GM21825 (cell line): ENCODE measurements around the gene MYO16.
"Not testable (repeated sequence)": the region's sequence is repeated elsewhere in the genome, so short reads cannot be mapped to it uniquely, and the experiment has no call there.

ENCODE experiments used
- ATAC-seq: cut with Tn5 transposase; IDR thresholded peaks from one replicate; pipeline ENCODE4 v1.9.1; 2021; ENCODE audit warnings: mild to moderate bottlenecking, moderate library complexity; ENCODE audit not compliant: unreplicated experiment

Gene MYO16

DNA sequence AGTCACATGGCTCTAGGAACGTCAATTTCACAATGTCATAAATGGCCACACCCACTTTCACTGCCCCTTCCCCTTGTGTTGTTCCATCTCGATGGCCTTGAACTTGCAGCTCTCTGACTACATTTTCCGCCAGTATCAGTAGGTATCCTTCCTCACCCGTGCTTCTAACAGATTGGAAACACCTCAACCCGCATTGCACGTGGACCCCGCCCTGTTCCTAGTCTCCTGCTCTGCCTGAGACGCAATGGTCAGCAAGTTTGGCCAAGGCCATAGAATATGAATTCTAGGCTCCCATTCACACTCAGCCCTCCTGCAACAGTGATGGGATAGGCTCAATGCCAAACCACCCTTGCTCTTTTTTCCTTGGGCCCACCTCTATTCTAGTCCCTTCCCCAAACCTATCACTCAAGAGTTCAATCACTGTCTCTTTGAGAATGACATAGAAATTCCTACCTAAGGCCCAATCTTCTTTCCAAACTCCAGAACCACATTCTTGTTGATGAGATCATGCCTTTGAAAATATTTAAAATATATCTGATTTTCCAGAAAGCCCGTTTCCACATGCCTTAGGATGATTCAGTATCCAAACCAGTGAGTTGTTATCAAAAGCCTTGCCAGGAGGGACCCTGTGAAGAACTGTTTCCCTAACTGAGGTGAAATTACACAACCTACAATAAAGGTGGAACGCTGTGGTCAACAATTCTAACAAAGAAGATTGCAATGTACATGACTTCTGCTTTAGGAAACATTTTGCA lies 334.6 kb downstream of the MYO16 start:
- no peak for ATAC-seq

DNA sequence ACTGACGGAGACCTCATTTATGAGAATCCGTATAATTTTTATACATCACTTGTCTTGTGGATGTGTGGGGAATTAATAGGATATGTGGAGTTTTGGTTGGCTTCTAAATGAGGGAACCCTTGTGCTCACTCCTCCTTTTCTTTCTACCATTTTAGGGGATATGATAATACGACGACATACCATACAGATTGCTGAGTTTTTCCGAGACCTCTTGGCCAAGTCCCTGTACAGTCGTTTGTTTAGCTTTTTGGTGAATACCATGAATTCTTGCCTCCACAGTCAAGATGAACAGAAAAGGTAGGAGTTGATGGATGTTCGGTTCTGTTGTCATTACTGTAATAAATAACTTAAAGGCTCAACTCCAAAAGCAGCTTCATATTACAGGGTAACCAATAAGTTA lies 335.2 kb downstream of the MYO16 start:
- no peak for ATAC-seq

DNA sequence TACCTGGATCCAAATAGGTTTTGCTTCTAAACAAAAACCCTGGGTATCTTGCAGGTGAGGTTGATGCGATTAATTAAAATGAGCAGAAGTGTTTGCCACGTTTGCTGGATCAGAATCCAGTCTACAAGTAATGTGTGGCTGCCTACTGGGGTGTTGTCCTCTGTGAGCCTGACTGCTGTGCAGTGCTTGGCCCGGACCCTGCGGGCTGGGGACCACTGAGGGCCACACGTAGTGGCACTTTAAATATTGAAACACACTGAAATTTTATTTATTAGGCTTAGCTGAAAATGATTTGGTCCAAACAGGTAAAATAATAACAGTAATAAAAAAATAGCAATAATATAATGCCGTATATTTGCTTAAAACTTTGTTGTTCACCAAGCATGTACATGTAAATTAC lies 338.0 kb downstream of the MYO16 start:
- ATAC-seq: no peak

DNA sequence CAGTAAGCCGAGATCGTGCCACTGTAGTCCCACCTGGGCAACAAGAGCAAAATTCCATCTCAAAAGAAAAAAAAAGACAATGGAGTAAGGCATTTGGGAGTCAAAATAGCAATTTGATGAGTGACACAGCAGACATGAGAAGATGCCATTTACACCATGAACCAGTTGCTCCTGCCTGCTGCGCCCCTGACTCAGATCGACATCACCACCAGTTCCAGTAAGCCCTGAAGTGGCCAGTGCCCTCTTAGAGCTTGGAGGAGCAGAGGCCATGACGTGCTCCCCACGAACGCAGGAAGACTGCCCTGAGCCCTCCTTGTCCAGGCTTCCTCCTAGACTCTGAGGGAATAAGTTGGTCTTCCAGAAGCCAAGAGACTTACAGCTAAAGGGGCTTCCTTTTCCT lies 339.2 kb downstream of the MYO16 start:
- ATAC-seq: no peak

DNA sequence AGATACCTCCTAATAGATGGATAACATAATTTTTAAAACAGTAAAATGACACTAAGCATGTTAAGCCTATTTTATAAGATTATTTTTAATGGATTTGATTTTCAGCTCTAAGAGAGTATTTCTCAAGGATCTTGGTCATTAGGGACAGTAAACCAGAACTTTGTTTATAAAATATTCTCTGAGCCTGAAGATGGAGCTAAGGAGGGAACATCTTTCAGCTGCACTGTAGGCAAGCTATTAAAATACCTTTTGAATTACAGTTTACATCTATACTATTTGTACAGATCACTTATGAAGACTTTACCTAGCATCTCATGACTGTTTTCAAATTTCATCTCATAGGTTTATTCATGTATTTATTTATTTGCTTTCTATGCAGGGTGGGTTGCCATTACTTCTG lies 345.3 kb downstream of the MYO16 start:
- no peak for ATAC-seq

DNA sequence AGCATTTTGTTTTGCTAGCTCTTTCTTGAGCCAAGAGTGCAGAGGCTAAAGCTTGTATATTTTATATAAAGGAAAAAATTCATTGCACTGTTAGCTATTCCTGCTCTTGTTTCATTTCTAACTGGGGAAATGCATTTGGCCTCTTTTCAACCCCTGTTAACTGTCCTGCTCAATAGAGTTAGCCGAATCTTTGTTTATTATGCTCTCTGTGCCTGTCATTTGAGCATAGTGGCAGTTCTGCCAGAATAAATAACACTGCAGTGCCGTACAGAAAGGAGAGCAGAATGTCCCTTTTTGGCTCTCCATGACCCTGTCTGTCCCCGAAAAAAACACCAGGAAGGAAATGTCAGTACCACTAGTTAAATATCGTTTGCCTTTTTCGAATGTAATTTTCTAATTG lies 350.8 kb downstream of the MYO16 start:
- no peak for ATAC-seq

DNA sequence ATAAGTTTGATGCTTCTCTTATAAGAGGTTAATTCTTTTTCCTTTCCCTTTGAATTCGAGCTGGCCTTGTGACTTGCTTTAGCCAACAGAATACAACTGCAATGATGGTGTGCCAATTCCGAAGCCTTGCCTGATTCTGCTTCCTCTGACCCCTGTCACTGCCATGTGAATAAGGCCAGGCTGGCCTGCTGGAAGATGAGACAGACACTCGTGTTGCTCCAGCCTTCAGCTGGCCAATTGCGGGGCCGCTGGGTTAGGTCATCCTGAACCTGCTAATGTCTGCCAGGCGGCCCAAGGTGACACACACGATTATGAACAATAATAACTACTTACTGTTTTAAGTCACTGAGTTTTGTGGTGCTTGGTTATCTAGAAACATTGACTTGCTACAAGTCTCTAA lies 352.0 kb downstream of the MYO16 start:
- ATAC-seq: no peak

DNA sequence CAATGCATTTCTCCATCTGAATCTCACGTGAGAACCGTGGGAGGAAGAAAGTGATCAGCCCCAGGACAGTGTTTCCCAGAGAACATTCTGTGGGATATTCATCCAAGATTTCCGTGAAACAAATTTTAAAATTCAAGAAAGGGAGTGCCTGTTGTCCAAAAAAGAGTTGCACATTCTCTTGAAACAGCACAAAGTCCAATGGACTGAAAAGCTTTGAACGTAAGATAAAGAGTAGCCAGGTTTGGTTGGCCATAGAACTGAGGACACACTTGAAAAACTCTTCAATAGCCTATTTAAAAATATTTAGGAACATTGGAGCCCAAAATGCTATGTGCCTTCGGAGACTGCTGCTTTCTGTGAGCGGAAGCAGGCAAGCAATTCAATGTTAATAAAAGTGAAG lies 353.9 kb downstream of the MYO16 start:
- ATAC-seq: no peak

DNA sequence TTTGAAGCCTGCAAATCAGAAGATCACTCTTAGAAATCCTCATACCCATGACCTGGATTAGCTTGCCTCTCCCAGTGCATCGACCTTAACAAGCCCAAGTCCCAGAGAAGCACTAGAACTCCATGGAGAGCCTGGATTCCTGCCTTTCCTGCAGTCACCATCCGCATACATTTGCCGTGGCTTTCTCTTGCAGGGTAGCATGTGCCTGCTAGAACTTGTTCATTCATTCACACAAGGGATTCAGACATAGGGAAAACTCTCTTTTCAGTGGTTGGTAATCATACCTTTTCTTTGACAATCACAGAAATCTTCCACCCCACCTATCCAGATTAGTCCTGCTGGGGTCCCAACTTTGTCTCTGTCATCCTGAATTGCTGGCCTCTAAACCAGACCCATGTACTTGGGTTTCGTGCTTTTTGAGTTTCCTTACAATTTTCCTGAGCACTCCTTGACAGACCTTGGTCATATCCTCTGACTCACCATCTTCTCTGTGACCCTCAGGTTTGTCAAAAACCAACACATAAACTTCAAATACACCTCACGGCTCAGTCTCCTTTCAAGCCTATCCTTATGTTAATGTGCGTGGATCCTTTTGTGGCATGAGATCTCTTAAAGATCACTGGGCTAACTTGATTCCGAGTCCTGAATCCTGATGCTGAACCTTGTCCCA lies 355.0 kb downstream of the MYO16 start:
- ATAC-seq: no peak

DNA sequence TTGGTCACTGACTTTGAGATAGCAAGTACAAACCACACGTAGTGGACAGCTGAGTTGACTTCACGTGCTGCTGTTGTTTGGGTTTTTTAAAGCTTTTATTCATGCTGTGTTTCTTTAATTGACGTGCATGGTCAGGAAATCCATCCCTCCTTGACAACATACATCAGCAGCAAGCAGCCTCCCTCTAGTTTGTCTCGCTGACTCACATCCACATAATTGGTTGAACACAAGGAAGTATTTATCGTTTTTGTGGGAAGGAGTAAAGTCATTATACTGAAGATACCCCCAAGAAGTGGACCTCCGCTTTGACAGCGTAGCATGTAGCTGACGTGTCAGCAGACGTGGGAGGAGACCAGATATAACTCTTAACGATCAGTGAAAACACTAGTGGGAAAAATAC lies 355.8 kb downstream of the MYO16 start:
- ATAC-seq: no peak

DNA sequence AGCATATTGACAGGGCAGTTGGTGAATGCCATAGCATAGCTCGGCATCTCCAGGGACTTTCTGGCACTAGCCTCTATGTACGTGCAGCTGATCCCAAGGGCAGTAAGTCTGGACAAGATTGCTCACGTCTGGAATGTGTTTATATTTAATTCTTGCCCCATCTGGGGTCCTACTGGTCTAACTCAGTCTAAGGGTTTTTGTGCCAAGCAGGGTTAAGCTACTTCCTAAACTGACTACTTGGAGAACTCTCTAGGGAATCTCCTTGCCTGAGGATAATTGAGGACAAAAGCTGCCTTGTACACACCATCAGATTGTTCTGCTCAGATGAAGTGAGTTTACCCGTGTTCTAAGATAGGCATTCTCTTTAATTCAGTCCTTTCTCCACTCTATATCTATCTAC lies 358.1 kb downstream of the MYO16 start:
- ATAC-seq: no peak

DNA sequence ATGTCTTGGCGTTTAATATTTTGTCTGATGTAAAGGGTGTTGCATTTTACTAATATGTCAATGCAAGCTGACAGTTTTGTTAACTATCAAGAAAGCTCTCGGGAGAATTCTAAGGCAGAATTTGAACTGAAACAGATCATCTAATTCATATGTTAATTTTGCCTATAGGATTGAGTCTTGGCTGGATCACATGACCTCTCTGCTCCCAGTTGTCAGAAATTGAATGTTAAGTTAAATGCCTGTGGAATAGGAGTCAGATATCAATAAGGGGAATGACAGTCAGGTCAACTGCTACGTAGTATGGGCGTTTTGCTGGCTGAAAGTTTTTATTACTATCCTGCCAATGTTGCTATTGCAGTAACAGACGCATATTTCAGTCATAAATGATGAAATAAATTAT lies 358.5 kb downstream of the MYO16 start:
- ATAC-seq: no peak

DNA sequence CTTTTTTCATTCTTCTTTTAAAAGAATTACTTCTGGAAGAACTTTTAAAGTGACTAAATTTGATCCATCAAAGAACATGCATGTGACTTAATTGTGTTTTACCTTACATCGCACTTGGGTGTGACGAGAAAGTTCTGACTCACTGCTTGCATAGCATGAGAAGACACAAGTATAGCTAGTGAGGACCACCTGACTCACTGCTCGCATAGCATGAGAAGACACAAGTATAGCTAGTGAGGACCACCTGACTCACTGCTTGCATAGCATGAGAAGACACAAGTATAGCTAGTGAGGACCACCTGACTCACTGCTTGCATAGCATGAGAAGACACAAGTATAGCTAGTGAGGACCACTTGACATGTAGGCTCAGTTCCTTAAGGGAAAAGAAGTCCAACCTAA lies 362.0 kb downstream of the MYO16 start:
- ATAC-seq: not testable (repeated sequence)

DNA sequence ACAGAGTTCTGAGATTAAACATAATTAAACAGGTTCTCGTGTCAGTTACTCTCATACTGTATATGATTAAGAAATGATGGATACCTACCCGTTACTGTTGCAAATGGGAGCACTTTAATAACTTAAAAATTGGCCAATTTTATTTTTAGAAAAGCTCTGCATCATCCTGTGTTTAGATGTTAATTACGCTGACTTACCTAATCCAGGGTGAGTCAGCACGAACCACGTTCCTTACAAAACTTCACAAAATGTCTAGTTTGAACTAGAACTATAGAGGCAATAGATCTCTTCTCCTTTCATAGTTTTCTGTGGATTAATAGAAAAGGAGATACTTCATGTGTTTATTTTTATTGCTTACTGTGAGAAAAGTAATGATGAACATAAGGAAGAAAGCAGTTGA lies 363.9 kb downstream of the MYO16 start:
- no peak for ATAC-seq

DNA sequence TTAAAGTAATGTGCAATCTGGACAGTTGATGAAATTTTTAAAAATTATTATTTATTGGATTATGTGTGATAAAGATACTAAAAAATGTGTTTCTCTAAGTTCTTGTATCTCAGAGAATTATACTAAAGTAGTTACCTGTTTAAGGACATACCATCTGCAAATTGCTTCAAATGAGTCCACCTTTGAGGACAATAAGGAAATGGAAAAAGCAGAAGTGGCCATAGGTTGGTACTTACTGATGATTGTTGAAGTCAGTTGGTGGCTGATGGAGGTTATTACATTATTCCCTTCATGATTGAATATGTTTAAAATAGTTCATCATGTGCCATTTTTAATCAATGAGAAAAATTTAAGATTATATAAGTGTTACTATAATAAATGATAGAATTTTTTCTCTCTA lies 367.0 kb downstream of the MYO16 start:
- ATAC-seq: no peak

DNA sequence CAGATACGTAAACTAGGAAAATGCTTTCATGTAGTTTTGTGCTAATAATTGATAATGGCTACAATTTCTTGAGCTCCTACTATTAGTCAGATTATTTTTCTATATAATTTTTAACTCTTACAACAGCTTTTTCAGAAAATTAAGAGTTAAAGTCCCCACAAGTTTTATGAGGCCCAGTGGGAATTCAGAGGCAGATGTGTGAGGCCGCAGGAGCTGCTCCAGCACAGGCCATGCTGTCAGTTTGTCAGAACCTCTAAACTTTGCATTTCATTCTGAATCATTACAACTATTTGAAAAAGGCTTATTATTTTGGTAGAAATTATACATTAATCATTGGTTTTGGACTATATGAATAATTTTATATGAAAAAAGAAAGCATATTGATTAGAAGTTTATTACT lies 370.8 kb downstream of the MYO16 start:
- no peak for ATAC-seq

DNA sequence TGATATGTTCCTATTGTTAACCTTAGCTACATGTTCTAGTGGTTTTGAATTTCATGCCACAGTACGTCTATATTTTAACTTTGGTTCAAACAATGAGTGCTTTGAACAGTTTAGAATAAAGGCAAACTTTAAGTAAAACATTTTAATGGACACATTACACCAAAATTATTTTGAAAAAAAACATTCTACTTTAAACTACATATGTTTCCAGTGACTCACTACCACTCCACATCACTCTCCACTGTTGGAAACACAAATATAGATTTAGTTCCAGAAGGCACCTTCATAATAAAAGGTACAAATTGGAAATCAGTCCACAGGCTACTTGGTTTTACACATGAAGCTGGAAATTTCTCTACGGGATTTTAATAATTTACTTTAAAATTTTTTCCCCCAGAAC lies 373.5 kb downstream of the MYO16 start:
- no peak for ATAC-seq

DNA sequence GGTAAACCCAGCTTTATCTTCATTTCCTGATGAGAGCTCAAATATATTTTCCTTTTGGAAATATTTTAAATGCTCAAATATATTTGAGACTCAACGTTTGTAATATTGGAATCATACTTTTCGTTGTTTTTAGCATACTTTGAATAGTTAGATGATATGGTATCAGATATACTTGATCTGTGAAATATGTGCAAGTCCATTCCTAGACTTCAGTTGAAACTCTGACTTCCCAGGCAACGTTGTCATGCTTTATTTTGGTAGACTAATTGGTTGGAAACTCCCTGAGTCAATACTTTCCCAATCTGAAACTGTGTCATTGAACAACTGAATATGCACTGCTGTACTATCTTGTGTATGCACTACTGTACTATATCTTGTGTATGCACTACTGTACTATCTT lies 378.5 kb downstream of the MYO16 start:
- no peak for ATAC-seq

DNA sequence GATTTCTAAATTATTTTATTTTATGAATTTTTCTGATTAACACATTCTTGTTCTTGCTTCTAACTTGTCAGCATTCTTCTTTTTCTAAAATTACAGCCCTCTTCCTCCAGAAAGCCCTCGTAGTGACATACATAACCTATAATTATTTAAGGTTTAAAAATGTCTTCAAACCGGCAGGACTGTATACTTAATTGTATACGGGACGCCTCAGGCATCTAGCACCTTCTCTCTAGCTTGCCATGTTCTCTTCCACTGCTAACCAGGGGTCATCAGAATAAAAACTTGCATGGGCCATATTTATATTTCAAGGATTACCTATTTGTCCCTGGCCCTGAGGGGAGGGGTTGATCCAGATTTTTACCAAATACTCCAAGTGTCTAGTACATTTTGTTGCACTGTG lies 380.3 kb downstream of the MYO16 start:
- ATAC-seq: no peak

DNA sequence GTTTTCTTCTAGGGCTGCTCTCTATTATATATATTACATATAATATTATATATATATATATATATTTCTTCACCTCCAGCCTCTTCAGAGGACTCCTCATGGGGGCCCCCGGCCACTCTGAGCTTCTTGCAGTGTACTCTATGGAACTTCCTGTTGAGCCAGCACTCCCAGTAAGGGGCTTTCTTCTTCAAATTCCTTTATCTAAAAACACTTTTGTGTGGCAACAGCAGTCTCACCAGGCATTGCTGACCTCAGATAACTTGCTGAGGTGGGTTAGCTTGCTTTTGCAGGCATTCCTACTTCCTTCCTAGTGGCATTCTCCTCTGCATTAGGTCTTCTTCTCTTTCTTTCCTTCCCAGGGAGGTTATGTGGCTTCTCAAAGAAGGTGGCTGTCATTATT lies 381.5 kb downstream of the MYO16 start:
- no peak for ATAC-seq

DNA sequence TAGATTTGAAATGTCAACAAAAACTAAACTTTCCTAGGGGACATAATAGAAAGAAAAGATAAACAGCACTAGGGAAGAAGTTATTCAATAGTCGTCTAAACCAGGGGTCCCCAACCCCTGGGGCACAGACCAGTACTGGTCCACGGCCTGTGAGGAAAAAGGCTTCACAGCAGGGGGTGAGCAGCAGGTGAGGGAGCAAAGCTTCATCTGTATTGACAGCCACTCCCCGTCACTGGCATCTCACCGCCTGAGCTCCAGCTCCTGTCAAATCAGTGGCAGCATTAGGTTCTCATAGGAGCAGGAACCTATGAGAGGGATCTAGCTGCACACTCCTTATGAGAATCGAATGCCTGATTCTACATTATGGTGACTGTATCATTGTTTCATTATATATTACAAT lies 382.7 kb downstream of the MYO16 start:
- ATAC-seq: no peak

DNA sequence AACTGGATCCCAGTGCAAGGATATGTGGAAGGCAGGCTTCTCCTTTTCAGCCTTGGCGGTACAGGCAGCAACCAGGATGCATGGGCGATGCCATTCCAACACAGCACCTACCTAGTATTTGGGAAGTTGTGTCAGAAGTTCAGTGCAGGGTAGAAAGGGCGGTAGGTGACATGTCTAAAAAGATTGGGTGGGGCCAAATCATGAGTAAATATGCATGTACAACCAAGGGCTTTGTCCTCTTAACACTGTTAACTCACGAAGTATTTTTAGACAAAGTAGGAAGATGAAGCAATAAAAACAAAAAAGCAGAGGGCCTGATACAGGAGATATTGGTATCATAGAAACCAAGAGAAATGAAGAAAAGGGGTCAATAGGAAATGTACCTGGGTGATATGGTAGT lies 392.1 kb downstream of the MYO16 start:
- ATAC-seq: no peak

DNA sequence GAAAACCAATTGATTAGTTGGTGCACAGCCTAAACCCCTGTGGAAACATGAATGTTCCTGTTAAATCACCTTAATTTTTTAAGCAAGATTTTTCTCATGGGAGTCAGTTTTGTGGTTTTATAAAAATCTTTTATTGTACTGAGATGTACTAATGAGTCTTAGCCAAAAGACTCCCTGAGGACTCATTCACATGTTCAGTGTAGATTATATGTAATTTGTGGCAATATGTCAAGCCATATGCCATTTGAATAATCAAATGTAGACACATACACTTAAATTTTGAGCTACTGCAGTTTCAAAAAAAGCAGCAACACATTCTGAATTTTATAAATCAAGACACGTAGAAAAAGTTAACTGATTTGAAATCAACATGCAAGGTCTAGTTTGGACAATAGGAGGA lies 395.2 kb downstream of the MYO16 start:
- no peak for ATAC-seq
